HG02885 (cell line): Measurements from ENCODE around the gene LRPAP1.
"Not testable (repeated sequence)": the region's sequence is repeated elsewhere in the genome, so short reads cannot be mapped to it uniquely, and the experiment has no call there.

Source experiments
- ATAC-seq: cut with Tn5 transposase; IDR thresholded peaks from one replicate; pipeline ENCODE4 v1.9.1; 2021; ENCODE audit warnings: mild to moderate bottlenecking; ENCODE audit not compliant: unreplicated experiment, poor library complexity

LRPAP1 gene

GRCh38 chr4:3531879-3532750 lies at the start of gene LRPAP1:
LRPAP1 (minus strand) TSS chr4:3532422; CDS start chr4:3532412, 10 bp downstream.
- peak; percentile 84 for ATAC-seq

- not testable (repeated sequence) for ATAC-seq
Measured at GRCh38 chr4:3581334-3582090, 49.3 kb upstream of the LRPAP1 start.

- ATAC-seq: not testable (repeated sequence)
Measured at GRCh38 chr4:3580859-3581258, 48.6 kb upstream of the LRPAP1 start.

GRCh38 chr4:3578527-3579144 lies 46.4 kb upstream of the LRPAP1 start:
- not testable (repeated sequence) for ATAC-seq

GRCh38 chr4:3578052-3578451 lies 45.8 kb upstream of the LRPAP1 start:
- not testable (repeated sequence) for ATAC-seq

- ATAC-seq: not testable (repeated sequence)
Measured at GRCh38 chr4:3577208-3577892, 45.1 kb upstream of the LRPAP1 start.

GRCh38 chr4:3576533-3577207 lies 44.4 kb upstream of the LRPAP1 start:
- not testable (repeated sequence) for ATAC-seq

GRCh38 chr4:3575426-3576369 lies 43.5 kb upstream of the LRPAP1 start:
- ATAC-seq: not testable (repeated sequence)

- ATAC-seq: not testable (repeated sequence)
Measured at GRCh38 chr4:3574865-3575264, 42.6 kb upstream of the LRPAP1 start.

GRCh38 chr4:3574346-3574745 lies 42.1 kb upstream of the LRPAP1 start:
- ATAC-seq: not testable (repeated sequence)

GRCh38 chr4:3573131-3573530 lies 40.9 kb upstream of the LRPAP1 start:
- no peak for ATAC-seq

GRCh38 chr4:3572363-3572762 lies 40.1 kb upstream of the LRPAP1 start:
- ATAC-seq: no peak

GRCh38 chr4:3571921-3572320 lies 39.7 kb upstream of the LRPAP1 start:
- ATAC-seq: no peak

GRCh38 chr4:3570923-3571322 lies 38.7 kb upstream of the LRPAP1 start:
- not testable (repeated sequence) for ATAC-seq

- not testable (repeated sequence) for ATAC-seq
Measured at GRCh38 chr4:3569611-3570010, 37.4 kb upstream of the LRPAP1 start.

GRCh38 chr4:3566701-3567100 lies 34.5 kb upstream of the LRPAP1 start:
- not testable (repeated sequence) for ATAC-seq

GRCh38 chr4:3566301-3566700 lies 34.1 kb upstream of the LRPAP1 start:
- ATAC-seq: not testable (repeated sequence)

GRCh38 chr4:3564948-3565347 lies 32.7 kb upstream of the LRPAP1 start:
- ATAC-seq: not testable (repeated sequence)

GRCh38 chr4:3563403-3563802 lies 31.2 kb upstream of the LRPAP1 start:
- no peak for ATAC-seq
